ENCODE results near the gene DCAF17. TPM values are rescaled to one million over a fixed set of nuclear protein-coding genes. Genes with fewer than 3 reads are reported as not detected.

The DCAF17 gene
- total RNA-seq, 2 donors from 2014 or later = 12.4 to 17.5 TPM

DNA sequence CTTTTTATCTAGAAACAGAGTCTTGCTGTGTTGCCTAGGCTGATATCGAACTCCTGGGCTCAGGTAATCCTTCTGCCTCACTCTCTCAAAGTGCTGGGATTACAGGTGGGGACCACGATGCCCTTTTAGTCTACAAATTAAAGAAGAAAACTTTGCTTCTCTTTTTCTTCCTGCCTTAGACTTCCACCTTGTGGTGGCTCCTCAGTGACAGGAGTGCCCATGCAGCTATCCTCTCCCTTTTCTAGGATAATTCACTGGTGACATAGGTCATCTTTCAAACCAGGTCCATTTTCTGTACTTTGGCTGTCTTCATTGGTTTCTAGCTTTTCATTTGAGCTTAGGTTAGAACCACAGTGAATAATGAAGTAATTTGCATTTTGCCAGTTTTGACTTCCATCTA is 13.6 kb downstream of the DCAF17 start:
- Mint-ChIP-seq H3K9me3 (no peaks in the 10 kb centered on the region), H3K27ac (no peak overlapping the region), H3K27me3 (no peaks in the 10 kb centered on the region), H3K4me1 (ENCODE audit: low read depth in 2 of 2) (no peaks in the 10 kb centered on the region), H3K36me3 (peaks cover 7% of the 10 kb centered on the region), H3K4me3 (no peak overlapping the region)
- no peak for DNase-seq (ENCODE audit: low spot score)
- no peak for ATAC-seq

DNA sequence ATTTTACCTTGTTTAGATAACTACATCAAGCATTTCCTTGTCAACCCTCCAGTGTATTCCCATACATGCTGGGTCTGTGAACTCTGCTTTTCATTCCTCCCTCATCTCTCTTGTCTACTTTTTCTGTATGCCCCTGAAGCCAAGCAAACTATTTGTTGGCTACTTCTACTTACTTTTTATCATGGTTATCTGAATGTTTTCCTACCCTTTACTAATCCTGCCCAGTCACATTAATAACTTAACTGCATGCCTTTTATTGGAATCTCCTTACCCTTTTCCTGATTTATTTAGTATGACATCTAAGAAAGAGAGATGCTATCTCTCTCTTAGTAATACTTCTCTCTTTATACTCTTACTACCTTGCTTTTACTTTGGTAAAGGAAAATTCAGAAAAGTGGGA is 17.0 kb downstream of the DCAF17 start:
- no peak overlapping the region for H3K4me3 Mint-ChIP-seq
- H3K9me3 Mint-ChIP-seq = peaks cover 3% of the 10 kb centered on the region
- DNase-seq (ENCODE audit: low spot score) (no peak), ATAC-seq (no peak)
- H3K36me3 Mint-ChIP-seq = peaks cover 17% of the 10 kb centered on the region
- H3K4me1 Mint-ChIP-seq (ENCODE audit: low read depth in 2 of 2) = peaks cover 0 to 8% of the 10 kb centered on the region in 2 donors
- no peak overlapping the region for H3K27ac Mint-ChIP-seq
- no peaks in the 10 kb centered on the region for H3K27me3 Mint-ChIP-seq

- H3K36me3 Mint-ChIP-seq = peaks cover 30% of the 10 kb centered on the region
- DNase-seq (ENCODE audit: low spot score) = no peak
- H3K27me3 Mint-ChIP-seq = no peaks in the 10 kb centered on the region
- no peak for ATAC-seq
- H3K9me3 Mint-ChIP-seq = peaks cover 6% of the 10 kb centered on the region
- no peak overlapping the region for H3K4me3 Mint-ChIP-seq
- no peak overlapping the region for H3K27ac Mint-ChIP-seq
- peaks cover 5 to 15% of the 10 kb centered on the region in 2 donors for H3K4me1 Mint-ChIP-seq (ENCODE audit: low read depth in 2 of 2)
These were observed 18.7 kb downstream of the DCAF17 start for GRCh38 chr2:171452773-171453172.

DNA sequence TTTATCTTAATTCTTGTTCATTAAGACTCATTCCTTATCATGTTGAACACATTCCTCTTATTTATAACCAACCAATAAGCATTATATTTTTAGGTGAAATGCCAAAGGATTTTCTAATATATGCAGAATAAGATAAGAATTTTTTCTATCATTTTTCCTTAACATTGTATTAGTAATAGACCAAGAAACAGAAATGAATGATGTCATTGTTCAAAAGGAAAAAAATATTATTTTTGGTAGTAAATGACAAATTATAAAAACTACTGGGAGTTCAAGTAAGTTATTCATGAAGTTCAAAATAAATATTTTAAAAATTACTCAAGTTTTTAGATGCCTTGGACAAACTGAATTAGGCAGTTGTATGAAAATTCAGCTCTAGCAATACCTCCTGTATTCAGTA is 25.5 kb downstream of the DCAF17 start:
- H3K27ac Mint-ChIP-seq = no peak overlapping the region
- H3K4me3 Mint-ChIP-seq = no peak overlapping the region
- ATAC-seq = no peak
- DNase-seq (ENCODE audit: low spot score) = no peak
- H3K9me3 Mint-ChIP-seq = peaks cover 6% of the 10 kb centered on the region
- H3K36me3 Mint-ChIP-seq = peaks cover 37% of the 10 kb centered on the region
- H3K27me3 Mint-ChIP-seq = no peaks in the 10 kb centered on the region
- peaks cover 5 to 15% of the 10 kb centered on the region in 2 donors for H3K4me1 Mint-ChIP-seq (ENCODE audit: low read depth in 2 of 2)

DNA sequence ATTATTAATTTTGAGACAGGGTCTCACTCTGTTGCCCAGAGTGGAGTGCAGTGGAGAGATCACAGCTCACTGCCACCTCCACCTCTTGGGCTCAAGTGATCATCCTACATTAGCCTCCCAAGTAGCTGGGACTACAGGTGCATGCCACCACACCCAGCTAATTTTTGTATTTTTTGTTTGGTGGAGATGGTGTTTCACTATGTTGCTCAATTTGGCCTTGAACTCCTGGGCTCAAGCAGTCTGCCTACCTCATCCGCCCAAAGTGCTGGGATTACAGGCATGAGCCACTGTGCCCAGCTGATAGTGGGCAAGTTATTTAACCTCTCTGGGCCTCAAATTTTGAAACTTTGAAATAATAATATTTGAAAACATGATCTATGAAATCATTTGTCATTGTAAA is 26.5 kb downstream of the DCAF17 start:
- Mint-ChIP-seq H3K27me3 (no peaks in the 10 kb centered on the region), H3K27ac (no peak overlapping the region), H3K4me1 (ENCODE audit: low read depth in 2 of 2) (peaks cover 5 to 11% of the 10 kb centered on the region in 2 donors), H3K4me3 (no peak overlapping the region), H3K9me3 (peaks cover 6% of the 10 kb centered on the region), H3K36me3 (peaks cover 31% of the 10 kb centered on the region)
- ATAC-seq (no peak), DNase-seq (ENCODE audit: low spot score) (no peak)

DNA sequence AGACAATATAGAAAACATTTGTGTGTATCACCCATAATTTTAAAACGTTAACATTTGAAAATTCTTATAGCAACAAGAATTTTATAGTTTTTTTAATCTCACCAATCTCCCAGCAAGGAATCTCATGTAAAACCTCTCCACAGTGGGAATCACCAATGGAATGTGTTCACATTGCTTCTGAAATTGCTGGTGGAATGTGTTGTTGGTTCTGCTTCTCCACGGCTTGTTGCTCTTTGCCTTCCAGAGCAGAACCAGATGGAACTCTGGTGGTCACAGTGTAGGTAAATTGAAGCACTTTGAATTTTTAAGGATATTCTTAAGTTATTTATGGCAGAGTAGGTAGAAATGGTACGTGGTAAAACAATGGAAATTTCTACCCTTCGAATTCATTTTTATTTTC is 35.1 kb downstream of the DCAF17 start:
- H3K27ac Mint-ChIP-seq = no peak overlapping the region
- no peak for ATAC-seq
- no peaks in the 10 kb centered on the region for H3K27me3 Mint-ChIP-seq
- H3K36me3 Mint-ChIP-seq = peaks cover 11% of the 10 kb centered on the region
- no peak for DNase-seq (ENCODE audit: low spot score)
- no peaks in the 10 kb centered on the region for H3K9me3 Mint-ChIP-seq
- no peaks in the 10 kb centered on the region for H3K4me1 Mint-ChIP-seq (ENCODE audit: low read depth in 2 of 2)
- no peak overlapping the region for H3K4me3 Mint-ChIP-seq

DNA sequence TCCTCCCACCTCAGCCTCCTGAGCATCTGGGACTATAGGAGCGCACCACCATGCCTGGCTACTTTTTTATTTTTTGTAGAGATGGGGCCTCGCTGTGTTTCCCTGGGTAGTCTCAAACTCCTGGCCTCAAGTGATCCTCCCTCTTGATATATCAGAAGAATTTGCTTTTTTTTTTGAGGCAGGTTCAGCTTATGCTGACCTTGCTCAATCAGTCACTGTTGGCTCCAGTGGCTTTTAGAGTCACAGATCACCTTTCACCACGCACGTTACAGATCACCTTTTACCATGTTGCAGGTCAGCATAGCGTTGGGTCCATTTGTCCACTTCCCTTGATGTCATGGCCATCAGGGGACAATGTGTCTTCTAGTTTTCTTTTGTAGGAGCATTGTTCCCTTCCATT is 36.1 kb downstream of the DCAF17 start:
- no peak overlapping the region for H3K27ac Mint-ChIP-seq
- ATAC-seq = no peak
- no peak for DNase-seq (ENCODE audit: low spot score)
- H3K4me3 Mint-ChIP-seq = no peak overlapping the region
- no peaks in the 10 kb centered on the region for H3K9me3 Mint-ChIP-seq
- no peaks in the 10 kb centered on the region for H3K4me1 Mint-ChIP-seq (ENCODE audit: low read depth in 2 of 2)
- H3K36me3 Mint-ChIP-seq = peaks cover 18% of the 10 kb centered on the region
- no peaks in the 10 kb centered on the region for H3K27me3 Mint-ChIP-seq

GRCh38 chr2:171475979-171476378 is 42.0 kb downstream of the DCAF17 start:
- Mint-ChIP-seq H3K36me3 (peaks cover 26% of the 10 kb centered on the region), H3K9me3 (no peaks in the 10 kb centered on the region), H3K27me3 (no peaks in the 10 kb centered on the region), H3K4me1 (ENCODE audit: low read depth in 2 of 2) (peaks cover 6 to 10% of the 10 kb centered on the region in 2 donors), H3K27ac (no peak overlapping the region), H3K4me3 (no peak overlapping the region)
- DNase-seq (ENCODE audit: low spot score) (no peak), ATAC-seq (no peak)

DNA sequence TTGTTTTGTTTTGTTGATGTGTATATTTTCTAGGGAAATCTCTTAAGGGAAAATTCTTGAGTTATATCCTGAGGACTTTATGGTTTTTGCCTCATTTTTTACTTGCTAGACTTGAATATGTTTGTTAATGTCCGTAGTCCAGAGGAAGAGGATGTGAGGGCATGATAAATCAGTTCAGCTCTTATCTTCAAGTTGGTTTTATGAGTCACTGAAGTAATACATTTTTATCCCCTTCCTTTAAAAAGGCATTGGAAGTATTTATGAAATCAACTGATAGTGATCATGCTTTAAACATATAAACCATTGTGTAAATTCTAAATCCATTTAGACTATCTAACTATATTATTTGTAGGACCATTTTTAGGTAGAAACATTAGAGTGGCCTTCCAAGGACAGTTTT is 44.3 kb downstream of the DCAF17 start:
- Mint-ChIP-seq H3K27me3 (no peaks in the 10 kb centered on the region), H3K36me3 (peaks cover 19% of the 10 kb centered on the region), H3K9me3 (no peaks in the 10 kb centered on the region), H3K4me1 (ENCODE audit: low read depth in 2 of 2) (peaks cover 30 to 32% of the 10 kb centered on the region in 2 donors), H3K27ac (no peak overlapping the region), H3K4me3 (no peak overlapping the region)
- ATAC-seq (no peak), DNase-seq (ENCODE audit: low spot score) (no peak)

- no peak for DNase-seq (ENCODE audit: low spot score)
- Mint-ChIP-seq H3K4me1 (ENCODE audit: low read depth in 2 of 2) (peaks cover 30 to 35% of the 10 kb centered on the region in 2 donors), H3K4me3 (no peak overlapping the region), H3K27ac (no peak overlapping the region), H3K36me3 (peaks cover 18% of the 10 kb centered on the region), H3K27me3 (no peaks in the 10 kb centered on the region), H3K9me3 (no peaks in the 10 kb centered on the region)
- peak in 1 of 2 donors; percentile 54 for ATAC-seq
These were observed 45.3 kb downstream of the DCAF17 start for GRCh38 chr2:171479154-171479814.

- Mint-ChIP-seq H3K4me1 (ENCODE audit: low read depth in 2 of 2) (peaks cover 44 to 46% of the 10 kb centered on the region in 2 donors), H3K27me3 (no peaks in the 10 kb centered on the region), H3K9me3 (no peaks in the 10 kb centered on the region), H3K4me3 (peak overlapping the region; percentile 42), H3K27ac (peak overlapping the region; percentile 49 to 66), H3K36me3 (peaks cover 18% of the 10 kb centered on the region)
- ATAC-seq (no peak), DNase-seq (ENCODE audit: low spot score) (no peak)
These were observed 46.9 kb downstream of the DCAF17 start for GRCh38 chr2:171480908-171481307.

GRCh38 chr2:171482308-171482707 is 48.3 kb downstream of the DCAF17 start:
- no peaks in the 10 kb centered on the region for H3K9me3 Mint-ChIP-seq
- H3K27ac Mint-ChIP-seq = peak overlapping the region; percentile 5 to 66
- H3K4me3 Mint-ChIP-seq = peak overlapping the region; percentile 35
- H3K36me3 Mint-ChIP-seq = peaks cover 18% of the 10 kb centered on the region
- ATAC-seq (no peak), DNase-seq (ENCODE audit: low spot score) (no peak)
- no peaks in the 10 kb centered on the region for H3K27me3 Mint-ChIP-seq
- H3K4me1 Mint-ChIP-seq (ENCODE audit: low read depth in 2 of 2) = peaks cover 45 to 46% of the 10 kb centered on the region in 2 donors

- ATAC-seq = no peak
- H3K27me3 Mint-ChIP-seq = no peaks in the 10 kb centered on the region
- H3K4me1 Mint-ChIP-seq (ENCODE audit: low read depth in 2 of 2) = peaks cover 45 to 46% of the 10 kb centered on the region in 2 donors
- no peaks in the 10 kb centered on the region for H3K9me3 Mint-ChIP-seq
- peak overlapping the region in 1 of 2 donors; percentile 66 for H3K27ac Mint-ChIP-seq
- no peak for DNase-seq (ENCODE audit: low spot score)
- peaks cover 18% of the 10 kb centered on the region for H3K36me3 Mint-ChIP-seq
- no peak overlapping the region for H3K4me3 Mint-ChIP-seq
These were observed 48.9 kb downstream of the DCAF17 start for GRCh38 chr2:171482877-171483276.

GRCh38 chr2:171483793-171484192 is 49.8 kb downstream of the DCAF17 start:
- Mint-ChIP-seq H3K27me3 (no peaks in the 10 kb centered on the region), H3K4me1 (ENCODE audit: low read depth in 2 of 2) (peaks cover 49 to 50% of the 10 kb centered on the region in 2 donors), H3K9me3 (no peaks in the 10 kb centered on the region), H3K27ac (no peak overlapping the region), H3K36me3 (peaks cover 14% of the 10 kb centered on the region), H3K4me3 (no peak overlapping the region)
- no peak for DNase-seq (ENCODE audit: low spot score)
- ATAC-seq = no peak

- DNase-seq (ENCODE audit: low spot score) (no peak), ATAC-seq (peak; percentile 60 to 62)
- Mint-ChIP-seq H3K27ac (peak overlapping the region; percentile 33 to 59), H3K4me3 (peak overlapping the region; percentile 55), H3K9me3 (no peaks in the 10 kb centered on the region), H3K36me3 (peaks cover 14% of the 10 kb centered on the region), H3K27me3 (no peaks in the 10 kb centered on the region), H3K4me1 (ENCODE audit: low read depth in 2 of 2) (peaks cover 45 to 51% of the 10 kb centered on the region in 2 donors)
These were observed 51.1 kb downstream of the DCAF17 start for GRCh38 chr2:171485116-171485515.
